GM19239 (cell line): ENCODE data around the gene DLG2.

ENCODE experiments used
- DNase-seq: peaks from one replicate; pipeline ENCODE4 v3.0.0; 2011; ENCODE audit warnings: low spot score; ENCODE audit not compliant: insufficient read length
- FAIRE-seq: peaks from 2 replicates; lab custom pipeline; 2011; peaks lifted over from hg19 to GRCh38; lab: Jason Lieb, UNC

DLG2 gene

GRCh38 chr11:84962018-84962417, 665.1 kb downstream of the DLG2 start:
- DNase-seq (no peak), FAIRE-seq (no peak)

- DNase-seq (no peak), FAIRE-seq (no peak)
These were observed 668.8 kb downstream of the DLG2 start for GRCh38 chr11:84958295-84958694.

GRCh38 chr11:84950569-84951270, 676.4 kb downstream of the DLG2 start:
- FAIRE-seq (no peak), DNase-seq (no peak)

GRCh38 chr11:84947970-84948580, 679.1 kb downstream of the DLG2 start:
- no peak for FAIRE-seq
- no peak for DNase-seq

DNA sequence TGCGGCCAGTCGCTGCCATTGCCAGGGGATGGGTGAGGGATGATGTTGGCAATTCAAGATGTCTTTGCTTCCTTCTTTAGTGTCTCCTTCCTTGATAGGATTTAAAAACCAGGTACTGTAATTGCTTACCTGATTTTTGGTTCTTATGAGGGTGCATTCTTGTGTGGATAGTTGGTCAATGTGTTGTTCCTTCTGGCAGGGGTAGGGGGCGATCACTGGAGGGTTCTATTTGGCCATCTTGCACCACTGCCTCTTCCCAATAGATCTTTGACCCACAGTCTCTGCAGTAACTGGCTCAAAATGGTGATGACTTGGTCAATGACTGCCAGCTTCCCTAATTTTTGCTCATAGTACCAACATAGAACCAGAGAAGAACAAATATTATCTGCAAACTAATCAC, 680.1 kb downstream of the DLG2 start:
- DNase-seq (no peak), FAIRE-seq (no peak)

DNA sequence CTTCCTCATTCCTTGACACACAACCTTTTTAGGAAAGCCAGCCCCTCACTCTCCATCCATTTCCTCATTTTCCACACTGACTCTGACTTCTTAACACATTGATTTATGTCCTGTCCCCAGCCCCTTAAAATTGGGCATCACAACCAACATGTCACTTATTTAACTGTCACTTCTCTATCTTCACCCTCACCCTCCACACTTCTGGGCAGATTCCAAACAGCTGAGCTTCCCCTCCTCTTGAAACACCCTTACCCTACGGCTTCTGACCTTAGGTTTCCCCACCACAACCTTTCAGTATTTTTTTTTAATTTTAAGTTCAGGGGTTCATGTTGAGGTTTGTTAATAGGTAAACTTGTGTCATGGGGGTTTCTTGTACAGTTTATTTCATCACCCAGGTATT, 696.3 kb downstream of the DLG2 start:
- FAIRE-seq (no peak), DNase-seq (no peak)

- DNase-seq, result no peak
- no peak for FAIRE-seq
These were observed 697.4 kb downstream of the DLG2 start for GRCh38 chr11:84929738-84930137.

DNA sequence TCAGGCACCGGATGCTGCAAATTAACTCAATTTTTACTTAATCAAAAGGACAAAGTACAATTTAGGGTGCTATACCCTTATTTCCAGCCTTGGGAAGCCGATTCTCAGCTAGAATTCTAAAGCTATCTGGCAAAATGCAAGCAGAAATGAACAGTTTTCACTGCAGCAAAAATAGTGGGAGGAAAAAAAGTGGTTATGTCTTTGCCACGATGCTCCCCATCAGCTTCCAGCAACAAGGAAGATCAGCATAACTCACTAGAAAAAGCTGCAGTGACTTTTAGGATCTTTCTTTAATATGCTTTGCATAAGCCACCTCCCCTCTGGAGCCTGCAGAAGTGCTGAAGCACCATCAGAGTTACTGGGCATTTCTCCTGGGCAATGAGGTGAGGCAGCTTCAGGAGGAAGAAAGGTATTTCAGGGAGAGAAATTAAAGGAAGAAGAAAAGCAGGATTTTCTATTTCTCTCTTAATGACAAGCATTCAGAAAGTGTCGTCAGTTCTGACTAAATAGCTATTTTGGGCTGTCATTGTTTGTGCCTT, 702.9 kb downstream of the DLG2 start:
- no peak for FAIRE-seq

GRCh38 chr11:84923489-84923888, 703.7 kb downstream of the DLG2 start:
- FAIRE-seq (no peak), DNase-seq (no peak)

More for the DNA sequence above, 702.9 kb downstream of the DLG2 start:
- no peak for DNase-seq

GRCh38 chr11:84922836-84923235, 704.3 kb downstream of the DLG2 start:
- no peak for FAIRE-seq
- DNase-seq, result no peak

GRCh38 chr11:84922212-84922805, 704.8 kb downstream of the DLG2 start:
- FAIRE-seq (no peak), DNase-seq (no peak)

GRCh38 chr11:84914511-84914910, 712.6 kb downstream of the DLG2 start:
- FAIRE-seq (no peak), DNase-seq (no peak)

DNA sequence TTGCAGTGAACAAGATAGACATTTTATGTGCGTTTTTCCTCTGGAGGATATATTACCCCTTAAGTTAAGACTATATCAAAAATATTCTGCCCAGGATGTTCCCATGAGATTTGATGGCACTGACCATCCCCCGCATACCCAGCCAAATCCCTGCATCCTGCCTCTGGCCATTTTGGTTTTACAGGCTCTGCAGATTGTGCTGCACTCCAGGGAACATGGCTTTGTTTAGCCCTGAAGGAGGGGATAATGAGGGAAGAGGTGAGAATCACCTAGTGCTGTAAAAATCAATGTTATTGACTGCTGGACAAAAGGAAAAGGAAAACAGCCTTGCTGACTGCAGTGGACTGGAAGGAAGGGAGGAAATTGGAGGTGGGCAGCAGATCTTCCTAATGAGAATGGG, 717.4 kb downstream of the DLG2 start:
- FAIRE-seq (no peak), DNase-seq (no peak)

DNA sequence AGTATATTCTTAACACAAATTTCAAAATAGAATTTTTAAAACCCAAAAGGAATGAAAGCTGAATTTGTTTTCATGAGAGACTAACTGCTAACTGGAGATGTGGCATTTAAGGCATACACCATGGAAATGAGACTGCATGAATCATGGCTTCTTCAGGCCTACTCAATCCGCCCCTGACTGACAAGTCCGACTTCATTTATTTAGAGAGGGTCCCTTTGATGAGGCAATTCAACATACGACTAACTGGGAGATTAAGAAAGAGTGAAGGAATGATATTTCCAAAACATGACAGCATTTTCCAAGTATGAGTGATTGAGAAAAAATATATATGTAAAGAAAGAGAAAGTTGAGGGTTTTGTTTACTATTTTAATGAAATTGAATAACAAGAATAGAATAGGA, 720.1 kb downstream of the DLG2 start:
- FAIRE-seq, result no peak

DNA sequence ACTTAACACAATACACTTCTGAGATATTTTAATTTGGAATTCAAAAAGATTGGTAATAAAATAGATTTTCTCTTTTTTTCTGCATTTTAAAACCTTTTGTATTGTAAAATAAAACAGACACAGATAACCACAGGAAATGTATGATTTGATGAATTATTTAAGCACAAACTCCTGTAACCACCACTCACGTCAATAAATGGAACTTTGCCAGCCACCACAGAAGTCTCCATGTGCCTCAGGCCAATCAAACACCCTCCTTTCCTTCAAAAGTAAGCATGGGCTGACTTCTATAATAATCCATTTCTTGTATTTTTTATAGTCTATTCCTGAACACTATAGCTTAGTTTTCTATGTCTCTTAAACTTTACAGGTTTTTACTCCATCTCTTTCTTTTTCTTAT, 721.7 kb downstream of the DLG2 start:
- no peak for DNase-seq
- no peak for FAIRE-seq

More for the DNA sequence above, 720.1 kb downstream of the DLG2 start:
- no peak for DNase-seq

DNA sequence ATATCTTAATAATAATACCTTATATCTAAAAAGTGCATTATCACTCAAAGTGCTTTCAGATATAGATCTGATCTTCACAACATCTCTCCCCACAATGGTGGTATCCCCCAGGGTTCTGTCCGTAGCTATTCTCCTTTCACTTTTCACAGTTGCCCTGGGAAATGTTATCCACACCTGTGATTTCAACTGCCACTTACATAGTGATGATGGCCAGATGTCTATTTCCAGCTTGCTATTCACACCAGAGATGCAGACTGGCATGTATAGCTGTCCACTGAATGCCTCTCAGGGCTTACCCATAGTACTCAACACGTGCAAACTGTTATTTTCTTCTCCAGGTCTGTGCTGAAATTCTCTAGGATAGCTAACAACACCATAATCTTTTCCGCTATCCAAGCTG, 724.7 kb downstream of the DLG2 start:
- no peak for FAIRE-seq
- no peak for DNase-seq

- no peak for FAIRE-seq
- DNase-seq, result no peak
These were observed 725.2 kb downstream of the DLG2 start for GRCh38 chr11:84901991-84902390.

- FAIRE-seq (no peak), DNase-seq (no peak)
These were observed 727.4 kb downstream of the DLG2 start for GRCh38 chr11:84899740-84900139.

GRCh38 chr11:84899134-84899533, 728.0 kb downstream of the DLG2 start:
- DNase-seq (no peak), FAIRE-seq (no peak)

DNA sequence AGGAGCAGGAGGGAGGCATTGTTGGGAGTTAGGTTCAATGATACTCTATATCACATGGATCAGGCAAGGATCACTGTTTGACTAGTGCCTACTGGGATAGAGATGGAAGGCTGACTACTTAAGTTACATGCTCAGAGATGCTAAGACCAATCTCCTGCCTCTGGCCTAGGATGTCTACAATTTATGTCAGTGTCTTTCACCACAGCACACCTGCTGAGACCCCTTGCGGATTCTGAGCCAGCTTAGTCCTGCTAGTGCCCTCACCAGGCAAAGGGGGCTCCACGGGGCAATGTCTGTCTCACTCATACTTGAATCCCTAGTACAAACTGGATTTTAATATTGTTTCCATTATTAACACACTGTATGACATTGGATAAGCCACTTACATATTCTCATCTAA, 732.5 kb downstream of the DLG2 start:
- FAIRE-seq, result no peak
- DNase-seq, result no peak

DNA sequence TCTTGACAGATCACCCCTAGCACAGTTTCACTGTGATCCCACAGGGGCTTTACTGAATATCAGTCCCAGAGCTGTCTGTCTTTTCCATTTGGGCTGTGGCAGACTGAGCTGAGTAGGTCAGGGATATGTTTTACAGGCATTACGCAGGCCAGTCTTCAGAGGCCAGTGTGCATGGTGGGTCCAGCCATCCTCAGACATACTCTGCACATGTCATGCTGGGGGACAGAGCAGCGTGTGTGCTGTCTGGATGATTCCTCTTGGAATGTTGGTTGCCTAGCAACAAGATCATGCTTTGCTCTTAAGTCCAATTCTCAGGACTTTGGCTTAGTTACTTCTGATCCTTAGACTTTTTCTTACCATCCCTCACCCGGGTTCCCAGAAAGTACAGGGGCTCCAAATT, 736.5 kb downstream of the DLG2 start:
- DNase-seq (no peak), FAIRE-seq (no peak)
